HG03571 (cell line): Measurements from ENCODE around the gene SPRN.
"Not testable (repeated sequence)": the region's sequence is repeated elsewhere in the genome, so short reads cannot be mapped to it uniquely, and the experiment has no call there.

Source experiments
- ATAC-seq: cut with Tn5 transposase; IDR thresholded peaks from one replicate; pipeline ENCODE4 v1.9.1; 2021; ENCODE audit not compliant: unreplicated experiment

Gene SPRN

GRCh38 chr10:133388973-133389818 lies 35.2 kb downstream of the SPRN start:
- ATAC-seq: peak; percentile 77

DNA sequence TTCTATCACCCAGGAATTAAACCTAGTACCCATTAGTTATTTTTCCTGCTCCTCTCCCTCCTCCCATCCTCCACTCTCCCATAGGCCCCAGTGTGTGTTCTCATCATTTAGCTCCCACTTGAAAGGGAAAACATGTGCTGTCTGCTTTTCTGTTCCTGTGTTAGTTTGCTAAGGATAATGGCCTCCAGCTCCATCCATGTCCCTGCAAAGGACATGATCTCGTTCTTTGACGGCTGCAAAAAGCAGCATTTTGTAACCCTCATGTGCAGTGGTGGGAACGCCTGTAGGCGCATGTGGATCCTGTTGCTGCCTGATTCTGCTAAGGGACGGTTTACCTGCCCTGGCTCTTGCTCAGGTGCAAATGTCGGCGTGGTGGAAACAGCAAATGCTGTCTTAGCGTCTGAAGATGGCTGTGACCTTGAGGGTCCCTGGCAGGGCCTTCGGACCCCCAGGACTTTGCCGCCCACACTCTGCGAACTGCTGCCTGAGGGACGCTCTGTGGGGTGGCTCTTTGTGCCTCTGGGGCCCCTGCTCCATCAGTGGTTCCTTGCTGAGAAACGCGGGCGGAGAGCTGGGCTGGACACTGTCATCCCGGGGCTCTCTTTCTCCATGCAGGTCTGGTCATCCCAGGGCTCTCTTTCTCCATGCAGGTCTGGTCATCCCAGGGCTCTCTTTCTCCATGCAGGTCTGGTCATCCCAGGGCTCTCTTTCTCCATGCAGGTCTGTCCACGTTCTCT lies 36.0 kb downstream of the SPRN start:
- ATAC-seq: peak; percentile 10

- not testable (repeated sequence) for ATAC-seq
Observed at GRCh38 chr10:133386951-133387350, 37.5 kb downstream of the SPRN start.

- no peak for ATAC-seq
Observed at GRCh38 chr10:133385214-133385613, 39.2 kb downstream of the SPRN start.

DNA sequence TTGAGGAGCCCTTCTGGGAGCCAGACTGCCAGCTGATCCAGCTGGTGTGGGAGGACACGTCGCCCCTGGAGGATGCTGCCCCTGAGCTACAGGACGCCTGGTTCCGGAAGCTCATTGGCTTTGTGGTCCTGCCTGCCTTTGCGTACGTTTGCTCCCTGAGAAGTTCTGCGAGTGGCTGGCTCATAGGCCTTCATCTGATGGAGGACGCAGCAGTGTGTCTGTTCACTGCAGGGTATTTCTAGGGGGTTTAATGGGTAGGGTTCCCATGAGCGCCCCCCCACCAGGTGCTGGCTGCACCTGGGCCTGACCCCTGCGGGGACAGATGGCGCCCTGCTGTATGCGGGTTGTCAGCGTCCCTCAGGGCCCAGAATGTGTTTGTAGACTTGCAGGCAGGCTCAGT lies 40.4 kb downstream of the SPRN start:
- no peak for ATAC-seq

GRCh38 chr10:133383551-133383950 lies 40.9 kb downstream of the SPRN start:
- ATAC-seq: no peak

DNA sequence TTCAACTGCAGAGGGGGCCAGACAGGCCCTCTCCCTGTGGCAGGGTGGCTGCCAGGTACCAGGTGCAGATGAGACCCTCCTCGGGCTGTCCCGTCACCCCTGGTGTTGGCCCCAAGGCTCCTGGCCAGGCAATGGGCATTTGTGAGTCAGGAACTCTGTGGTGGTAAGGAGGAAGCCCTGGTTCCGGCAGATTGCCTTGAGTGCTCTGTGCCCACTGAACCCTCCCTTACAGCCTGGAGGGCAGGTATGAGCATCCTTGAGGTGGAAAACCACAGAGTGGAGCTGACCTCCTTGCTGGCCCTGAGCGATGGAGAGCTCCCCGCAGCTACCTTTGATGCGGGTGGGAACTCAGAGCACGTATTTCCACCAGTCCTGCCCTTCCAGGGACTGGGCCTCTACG lies 43.4 kb downstream of the SPRN start:
- no peak for ATAC-seq

DNA sequence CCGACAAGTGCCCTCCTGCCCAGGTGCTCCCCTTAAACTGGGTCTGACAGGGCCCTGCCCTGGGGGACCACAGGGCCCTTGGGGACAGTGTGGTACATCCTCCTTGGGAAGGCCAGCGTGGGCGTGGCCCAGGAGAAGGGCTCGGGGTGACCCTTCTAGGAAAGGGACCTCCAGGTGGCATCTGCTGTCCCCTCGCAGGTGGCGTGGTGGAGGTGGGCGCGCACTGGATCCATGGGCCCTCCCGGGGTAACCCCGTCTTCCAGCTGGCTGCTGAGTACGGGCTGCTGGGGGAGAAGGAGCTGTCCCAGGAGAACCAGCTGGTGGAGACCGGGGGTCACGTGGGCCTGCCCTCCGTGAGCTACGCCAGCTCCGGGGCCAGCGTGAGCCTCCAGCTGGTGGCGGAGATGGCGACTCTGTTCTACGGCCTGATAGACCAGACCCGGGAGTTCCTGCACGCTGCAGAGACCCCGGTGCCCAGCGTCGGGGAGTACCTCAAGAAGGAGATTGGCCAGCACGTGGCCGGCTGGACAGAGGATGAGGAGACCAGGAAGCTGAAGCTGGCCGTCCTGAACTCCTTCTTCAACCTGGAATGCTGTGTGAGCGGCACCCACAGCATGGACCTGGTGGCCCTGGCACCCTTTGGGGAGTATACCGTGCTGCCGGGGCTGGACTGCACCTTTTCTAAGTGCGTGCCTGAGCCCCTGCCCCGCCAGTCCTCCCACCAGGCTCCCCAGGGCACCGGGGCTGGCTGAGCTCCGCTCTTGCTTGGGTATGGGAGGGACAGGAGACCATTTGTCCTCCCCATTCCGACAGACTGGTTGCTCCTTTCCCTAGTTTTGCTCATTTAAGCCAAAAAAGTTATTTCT lies 44.4 kb downstream of the SPRN start:
- no peak for ATAC-seq

DNA sequence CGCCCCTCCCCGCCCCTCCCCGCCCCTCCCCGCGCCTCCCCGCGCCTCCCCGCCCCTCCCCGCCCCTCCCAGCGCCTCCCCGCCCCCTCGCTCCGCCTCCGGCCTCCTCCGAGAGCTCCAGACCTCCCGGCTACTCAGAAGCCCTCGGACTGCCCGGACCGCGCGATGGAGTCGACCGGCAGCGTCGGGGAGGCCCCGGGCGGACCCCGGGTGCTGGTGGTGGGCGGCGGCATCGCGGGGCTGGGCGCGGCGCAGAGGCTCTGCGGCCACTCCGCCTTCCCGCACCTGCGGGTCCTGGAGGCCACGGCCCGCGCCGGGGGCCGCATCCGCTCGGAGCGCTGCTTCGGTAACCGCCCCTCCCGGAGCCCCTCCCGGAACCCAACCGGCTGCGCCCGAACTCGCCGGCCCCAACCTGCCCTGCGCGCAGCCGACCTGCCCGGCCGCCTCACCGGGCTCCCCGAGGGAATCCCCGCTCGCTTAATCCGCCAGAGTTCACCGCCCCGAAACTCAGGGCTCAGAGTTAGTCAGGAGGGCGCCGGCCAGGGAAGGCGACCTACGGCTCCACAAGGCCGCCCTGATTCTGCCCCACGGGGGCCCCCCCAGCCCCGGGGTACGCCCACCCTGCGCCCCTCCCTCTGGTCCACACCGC lies 45.1 kb downstream of the SPRN start, which contains the start of gene PAOX:
Gene PAOX, plus strand, starts transcription at position 111 of the 649 bp plus-strand sequence. Its CDS starts 55 bp downstream, at position 166.
- peak; percentile 43 for ATAC-seq

GRCh38 chr10:133378251-133379096 lies 46.0 kb downstream of the SPRN start:
- ATAC-seq: peak; percentile 35

- ATAC-seq: no peak
Observed at GRCh38 chr10:133377818-133378250, 46.6 kb downstream of the SPRN start.

GRCh38 chr10:133377025-133377817 lies 47.2 kb downstream of the SPRN start:
- no peak for ATAC-seq

DNA sequence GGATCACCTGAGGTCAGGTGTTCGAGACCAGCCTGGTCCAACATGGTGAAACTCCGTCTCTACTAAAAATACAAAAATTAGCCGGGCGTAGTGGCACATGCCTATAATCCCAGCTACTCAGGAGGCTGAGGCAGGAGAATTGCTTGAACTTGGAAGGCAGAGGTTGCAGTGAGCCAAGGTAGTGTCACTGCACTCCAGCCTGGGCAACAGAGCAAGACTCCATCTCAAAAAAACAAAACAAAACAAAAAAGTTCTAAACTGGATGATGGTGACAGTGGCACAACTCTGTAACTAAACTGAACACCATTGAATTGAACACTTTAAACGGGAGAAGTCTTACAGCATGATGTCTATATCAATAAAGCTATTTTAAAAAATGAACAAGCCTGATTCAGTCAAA lies 48.2 kb downstream of the SPRN start:
- ATAC-seq: not testable (repeated sequence)

GRCh38 chr10:133375357-133376115 lies 48.9 kb downstream of the SPRN start:
- ATAC-seq: no peak

GRCh38 chr10:133373174-133374090 lies 51.0 kb downstream of the SPRN start, which contains the start of gene ECHS1:
TSS of gene ECHS1 (minus strand) at chr10:133373354. CDS start at chr10:133373333, 21 bp downstream.
- peak; percentile 94 for ATAC-seq

- ATAC-seq: no peak
Observed at GRCh38 chr10:133372507-133372906, 51.9 kb downstream of the SPRN start.
